GM12891 (cell line): ENCODE data around the gene TGM6.

ENCODE experiments used
- DNase-seq: peaks from one replicate; pipeline ENCODE4 v3.0.0; 2011; ENCODE audit warnings: low spot score; ENCODE audit not compliant: insufficient read length
- FAIRE-seq: peaks from 2 replicates; lab custom pipeline; 2011; peaks lifted over from hg19 to GRCh38; lab: Jason Lieb, UNC
- PAX5 ChIP-seq: IDR thresholded peaks from 2 replicates; pipeline ENCODE4 v1.6.1; 2011; ENCODE audit warnings: low read length, moderate library complexity, mild to moderate bottlenecking; ENCODE audit not compliant: insufficient read depth, severe bottlenecking
- POLR2A ChIP-seq: IDR thresholded peaks from 2 replicates; pipeline ENCODE4 v1.6.1; 2011; ENCODE audit warnings: low read depth, low read length, control low read depth
- POLR2AphosphoS5 ChIP-seq: IDR thresholded peaks from 2 replicates; pipeline ENCODE4 v1.6.1; 2011; ENCODE audit warnings: low read depth, low read length, control low read depth
- POU2F2 ChIP-seq: IDR thresholded peaks from 2 replicates; pipeline ENCODE4 v1.6.1; 2011; ENCODE audit warnings: low read depth, mild to moderate bottlenecking, control low read depth, low read length, moderate library complexity
- SPI1 ChIP-seq: IDR thresholded peaks from 2 replicates; pipeline ENCODE4 v1.6.1; 2011; ENCODE audit warnings: low read depth, low read length, control low read depth
- TAF1 ChIP-seq: IDR thresholded peaks from 2 replicates; pipeline ENCODE4 v1.6.1; 2011; ENCODE audit warnings: low read depth, low read length, control low read depth

Gene TGM6

GRCh38 chr20:2459981-2460751 lies 79.5 kb downstream of the TGM6 start:
- FAIRE-seq (no peak), DNase-seq (no peak)
- TF ChIP-seq POLR2AphosphoS5 (peak; percentile 73; the same call in 1 of the 2 replicates), SPI1 (no peak), TAF1 (no peak), PAX5 (no peak), POU2F2 (no peak), POLR2A (peak; percentile 63)

GRCh38 chr20:2460752-2461424 lies 80.2 kb downstream of the TGM6 start:
- FAIRE-seq: no peak
- TF ChIP-seq POLR2AphosphoS5 (no peak), SPI1 (no peak), TAF1 (no peak), POLR2A (no peak)
- no peak for DNase-seq

- DNase-seq (no peak), FAIRE-seq (no peak)
- TF ChIP-seq SPI1 (no peak), POLR2A (peak; percentile 37)
Observed at GRCh38 chr20:2462484-2462883, 81.8 kb downstream of the TGM6 start.

GRCh38 chr20:2463616-2464365 lies 83.1 kb downstream of the TGM6 start:
- FAIRE-seq (no peak), DNase-seq (no peak)
- TF ChIP-seq POLR2A: no peak
- TF ChIP-seq SPI1: no peak
- TF ChIP-seq TAF1: no peak
- TF ChIP-seq POLR2AphosphoS5: no peak
- TF ChIP-seq PAX5: no peak
- no peak for TF ChIP-seq POU2F2

- DNase-seq (no peak), FAIRE-seq (no peak)
- TF ChIP-seq POU2F2 (no peak), TAF1 (no peak), PAX5 (no peak), POLR2AphosphoS5 (no peak), POLR2A (no peak), SPI1 (no peak)
Observed at GRCh38 chr20:2465100-2465499, 84.4 kb downstream of the TGM6 start.

- no peak for FAIRE-seq
- no peak for TF ChIP-seq SPI1
- peak; percentile 53 for TF ChIP-seq POLR2A
- TF ChIP-seq TAF1: no peak
- DNase-seq: no peak
Observed at GRCh38 chr20:2467412-2467811, 86.7 kb downstream of the TGM6 start.

- FAIRE-seq (peak; percentile 48), DNase-seq (no peak)
- no peak for TF ChIP-seq PAX5
- TF ChIP-seq POLR2AphosphoS5: peak; percentile 31; the same call in 1 of the 2 replicates
- no peak for TF ChIP-seq SPI1
Observed at GRCh38 chr20:2468581-2469407, 88.1 kb downstream of the TGM6 start.

GRCh38 chr20:2469991-2470422 lies 89.3 kb downstream of the TGM6 start:
- DNase-seq (peak; percentile 49), FAIRE-seq (peak; percentile 82)

More at GRCh38 chr20:2469991-2470422, 89.3 kb downstream of the TGM6 start:
- TF ChIP-seq TAF1 (no peak), PAX5 (no peak), POLR2AphosphoS5 (no peak; the same call in 1 of the 2 replicates), POU2F2 (no peak), SPI1 (no peak), POLR2A (no peak)
